Activated CD4-positive, CD25-positive, alpha-beta regulatory T cell treated with anti-CD3 and anti-CD28 coated beads, Interleukin-2, amount 50 U/mL, for 16 hours (primary cell): Measurements from ENCODE around the gene GPA33.
A peak's percentile ranks its signal among the peaks of the same experiment; 100 is the strongest.
"Not testable (repeated sequence)": the region's sequence is repeated elsewhere in the genome, so short reads cannot be mapped to it uniquely, and the experiment has no call there.

Source experiments
- DNase-seq: peaks from one replicate; pipeline ENCODE4 v3.0.0-alpha.2; 2020; ENCODE audit warnings: low read depth, low spot score

The GPA33 gene

DNA sequence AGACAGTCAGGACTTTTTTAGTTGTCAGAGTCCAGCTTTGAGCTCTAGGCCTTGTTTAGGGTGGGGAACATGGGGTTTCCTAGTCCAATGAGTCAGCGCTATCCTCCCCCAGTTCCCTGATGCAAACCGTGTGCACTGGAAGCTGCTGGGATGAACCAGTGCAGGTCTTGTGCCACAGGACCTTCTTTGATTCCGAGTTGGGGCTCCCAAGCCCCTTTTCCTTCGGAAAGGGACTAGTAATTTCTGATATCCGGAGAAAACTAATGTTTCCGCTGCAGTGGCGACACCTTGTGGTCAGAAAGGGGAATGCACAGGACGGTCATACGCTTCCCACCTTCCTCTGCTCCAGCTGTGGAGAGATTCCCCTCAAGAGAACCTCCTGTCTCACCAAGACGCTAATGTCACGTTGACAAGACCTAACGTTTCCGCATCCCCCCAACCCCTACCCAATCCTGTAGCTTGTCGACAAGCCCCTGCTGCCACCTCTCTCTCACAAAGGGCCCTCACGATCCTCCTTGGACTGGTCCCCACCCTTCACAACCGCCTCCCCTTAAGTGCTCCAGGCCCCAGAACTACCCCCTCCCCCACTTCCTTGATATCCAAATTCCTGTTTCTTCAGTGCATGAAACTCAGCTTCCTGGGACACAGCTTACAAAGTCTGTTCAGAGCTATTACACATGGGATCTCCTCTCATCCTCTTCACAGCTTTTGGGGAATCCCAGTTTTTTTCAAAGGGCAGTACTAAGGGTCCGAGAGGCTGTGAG, 30.9 kb downstream of the GPA33 start:
- peak; percentile 54 for DNase-seq

DNA sequence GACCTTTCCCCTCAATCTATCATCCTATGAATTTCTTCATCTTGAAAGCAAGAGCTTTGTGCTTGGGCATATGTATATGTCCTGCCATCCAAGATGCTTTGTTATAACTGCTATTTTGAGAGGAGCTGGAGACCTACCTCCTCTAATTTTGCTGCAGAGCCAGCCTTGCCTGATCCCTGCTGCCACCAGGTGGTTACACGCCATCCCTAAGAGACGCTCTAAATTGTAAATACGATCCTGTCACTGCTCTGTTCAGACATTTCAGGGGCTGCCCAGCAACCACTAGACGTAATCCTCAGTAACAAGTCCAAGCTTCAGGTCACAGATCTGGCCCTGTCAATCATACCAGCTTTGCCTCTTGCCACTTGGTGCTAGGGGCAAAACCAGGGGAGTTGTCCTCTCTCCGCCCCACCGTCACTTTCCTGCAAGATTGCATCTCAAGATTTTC, 32.9 kb downstream of the GPA33 start:
- no peak for DNase-seq

DNA sequence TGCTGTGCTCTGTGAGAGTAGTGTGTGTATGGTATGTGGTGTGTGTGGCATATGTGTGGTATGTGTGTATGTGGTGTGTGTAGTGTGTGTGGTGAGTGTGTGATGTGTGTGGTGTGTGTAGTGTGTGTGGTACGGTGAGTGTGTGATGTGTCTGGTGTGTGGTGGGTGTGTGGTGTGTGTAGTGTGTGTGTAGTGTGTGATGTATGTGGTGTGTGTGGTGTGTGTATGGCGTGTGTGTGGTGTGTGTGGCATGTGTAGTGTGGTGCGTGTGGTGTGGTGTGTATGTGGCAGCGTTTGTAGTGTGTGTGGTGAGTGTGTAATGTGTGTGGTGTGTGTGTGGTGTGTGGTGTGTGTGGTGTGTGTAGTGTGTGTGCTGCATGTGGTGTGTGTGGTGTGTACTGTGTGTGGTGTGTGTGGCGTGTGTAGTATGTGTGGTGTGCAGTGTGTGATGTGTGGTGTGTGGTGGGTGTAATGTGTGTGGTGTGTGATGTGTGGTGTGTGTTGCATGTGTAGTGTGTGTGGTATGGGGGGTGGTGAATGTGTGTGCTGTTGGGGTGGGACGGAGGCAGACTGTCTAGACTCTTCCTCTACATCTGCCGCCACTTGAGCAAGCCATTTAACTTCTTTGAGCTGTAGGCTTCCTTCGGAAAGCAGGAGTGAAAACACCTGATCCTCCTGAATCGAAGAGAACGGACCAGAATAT, 33.5 kb downstream of the GPA33 start:
- DNase-seq: no peak

DNA sequence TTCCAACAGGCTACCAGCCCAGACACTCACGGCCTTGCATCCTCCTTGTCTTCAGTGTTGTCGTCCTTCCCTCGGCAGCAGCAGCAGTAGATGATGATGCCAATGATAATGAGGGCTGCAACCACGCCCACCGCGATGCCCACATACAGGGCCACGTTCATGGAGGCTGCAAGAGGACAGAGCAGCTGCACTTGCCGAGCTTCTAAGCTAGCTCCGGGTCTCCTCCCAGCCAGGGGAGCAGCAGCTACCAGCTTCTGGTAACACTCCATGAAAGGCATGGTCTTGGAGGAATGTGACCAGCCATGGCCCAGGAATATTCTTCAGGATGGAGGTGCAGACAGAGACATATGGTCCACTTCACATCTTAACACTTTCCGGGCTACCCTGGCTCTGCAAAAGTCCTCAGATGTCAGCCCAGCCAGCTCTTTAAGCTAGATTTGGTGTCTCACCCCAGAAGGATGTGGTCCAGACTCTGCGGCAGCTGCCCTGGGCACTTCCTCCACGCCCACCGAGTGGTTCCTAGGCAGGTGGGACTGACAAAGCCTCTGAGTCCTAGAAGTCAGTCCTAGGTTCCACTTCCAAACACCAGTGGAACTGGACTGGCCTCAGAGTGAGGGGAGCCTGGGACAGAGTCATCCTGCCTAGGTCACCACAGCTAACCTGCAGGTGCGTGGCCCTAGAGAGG, 35.1 kb downstream of the GPA33 start:
- DNase-seq: no peak

DNA sequence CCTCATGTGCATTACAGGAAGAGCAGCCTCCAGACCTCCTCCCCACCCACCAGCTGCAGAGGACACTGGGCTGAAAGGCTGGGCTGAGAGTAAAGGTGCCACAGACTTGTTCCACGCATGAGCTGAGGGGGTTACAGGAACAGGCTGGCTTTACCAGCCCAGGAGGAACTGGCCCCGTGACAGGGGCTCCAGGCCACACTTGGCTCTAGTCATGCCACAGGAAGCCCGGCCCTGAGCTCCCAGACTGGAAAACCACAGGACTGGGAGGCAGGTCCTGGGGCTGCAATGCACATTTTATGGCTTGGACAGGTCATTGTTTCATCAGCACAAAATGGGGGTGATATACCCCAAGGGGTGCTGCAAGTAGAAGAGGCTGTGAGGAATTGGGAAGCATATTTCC, 35.6 kb downstream of the GPA33 start:
- DNase-seq: no peak

DNA sequence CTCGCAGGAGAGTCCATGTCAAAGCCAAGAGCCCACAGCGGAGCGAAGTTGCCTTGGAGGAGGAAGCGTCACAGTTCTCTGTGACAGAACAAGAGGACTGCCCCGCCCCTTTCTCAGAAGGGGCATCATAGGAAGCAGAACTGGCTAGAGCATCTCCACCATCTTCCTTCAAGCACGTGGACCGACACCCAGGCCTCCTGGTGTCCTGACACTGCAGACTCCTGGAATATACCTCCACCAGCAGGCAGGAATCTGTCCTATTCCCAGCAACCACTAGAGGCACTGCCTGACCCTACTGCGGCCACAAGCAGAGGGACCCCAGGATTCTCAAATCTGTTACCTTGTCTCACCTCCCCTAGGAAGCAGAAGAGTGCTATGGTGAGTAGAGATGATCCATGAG, 37.8 kb downstream of the GPA33 start:
- no peak for DNase-seq

DNA sequence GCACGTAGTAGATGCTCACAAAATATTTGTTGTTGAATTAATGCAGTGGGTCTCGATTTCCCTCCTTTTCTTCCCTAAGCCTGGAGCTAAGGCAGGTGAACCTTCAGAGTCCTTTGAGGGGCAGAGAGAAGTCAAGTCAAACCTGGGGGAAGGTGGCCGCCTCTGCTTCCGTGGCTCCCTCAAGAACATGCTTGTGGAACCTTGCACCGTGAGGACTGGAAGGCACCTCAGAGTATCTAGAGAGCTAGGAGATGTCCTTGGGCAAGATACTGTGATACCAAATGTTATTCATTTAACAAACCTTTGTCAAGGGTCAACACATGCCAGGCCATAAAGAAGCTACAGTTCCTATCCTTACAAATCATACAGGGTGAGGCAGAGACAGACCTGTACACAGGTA, 38.3 kb downstream of the GPA33 start:
- DNase-seq: no peak

DNA sequence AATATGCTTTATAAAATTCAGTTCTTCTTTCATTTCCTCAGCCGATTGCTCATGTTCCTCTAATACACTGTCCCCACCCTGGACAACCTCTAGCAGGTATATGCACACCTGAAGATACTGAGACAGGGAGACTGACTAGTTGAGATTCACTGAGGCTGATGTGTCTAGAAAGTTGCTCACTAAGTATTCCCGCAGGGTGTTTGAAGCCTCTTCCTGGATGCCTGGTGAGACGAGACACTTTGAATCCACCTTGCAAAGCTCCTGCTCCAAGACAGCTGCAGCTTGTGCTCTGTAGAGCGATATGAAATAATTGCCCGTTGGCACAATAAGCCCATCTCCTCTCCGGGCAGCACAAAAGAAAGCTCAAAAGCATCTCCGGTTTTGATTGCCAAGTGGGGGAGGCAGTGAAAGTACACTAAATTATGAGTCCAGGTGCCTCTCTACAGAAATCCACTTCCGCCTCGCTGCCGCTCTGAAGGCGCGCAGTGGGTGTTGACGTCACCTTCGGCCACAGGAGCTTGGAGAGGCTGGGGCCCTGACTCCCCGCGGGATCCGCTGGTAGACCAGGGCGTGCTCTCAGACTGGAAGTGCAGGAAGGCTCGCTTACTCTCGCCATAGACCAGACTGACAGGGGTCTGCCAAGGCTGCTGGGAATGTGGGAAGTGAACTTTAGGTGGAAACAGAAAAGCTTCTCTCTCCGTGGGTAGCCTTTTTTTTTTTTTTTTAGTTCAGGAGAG, 46.3 kb downstream of the GPA33 start:
- DNase-seq: peak; percentile 26

DNA sequence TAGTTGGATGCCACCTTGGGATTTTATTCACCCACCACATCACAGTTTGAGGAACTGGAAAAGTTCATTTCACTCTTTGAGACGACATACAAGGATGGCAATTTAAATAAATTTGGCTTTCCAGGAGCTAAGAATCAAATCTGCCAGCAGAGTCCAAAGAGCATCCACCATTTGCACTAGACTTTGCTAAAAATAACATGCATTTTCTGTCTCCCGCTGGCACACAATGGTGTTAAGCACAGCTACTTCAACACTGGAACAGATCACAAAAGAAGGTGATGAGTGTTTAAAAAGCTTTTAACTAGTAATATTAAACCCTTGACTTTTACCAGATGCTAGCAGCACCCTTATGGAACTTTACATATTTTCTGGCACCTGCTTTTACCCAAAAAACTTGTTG, 56.5 kb downstream of the GPA33 start:
- DNase-seq: no peak

DNA sequence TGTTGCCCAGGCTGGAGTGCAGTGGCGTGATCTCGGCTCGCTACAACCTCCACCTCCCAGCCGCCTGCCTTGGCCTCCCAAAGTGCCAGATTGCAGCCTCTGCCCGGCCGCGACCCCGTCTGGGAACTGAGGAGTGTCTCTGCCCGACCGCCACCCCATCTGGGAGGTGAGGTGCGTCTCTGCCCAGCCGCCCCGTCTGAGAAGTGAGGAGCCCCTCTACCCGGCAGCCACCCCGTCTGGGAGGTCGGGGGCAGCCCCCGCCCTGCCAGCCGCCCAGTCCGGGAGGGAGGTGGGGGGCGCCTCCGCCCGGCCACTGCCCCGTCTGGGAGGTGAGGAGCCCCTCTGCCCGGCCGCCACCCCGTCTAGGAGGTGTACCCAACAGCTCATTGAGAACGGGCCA, 60.6 kb downstream of the GPA33 start:
- not testable (repeated sequence) for DNase-seq

DNA sequence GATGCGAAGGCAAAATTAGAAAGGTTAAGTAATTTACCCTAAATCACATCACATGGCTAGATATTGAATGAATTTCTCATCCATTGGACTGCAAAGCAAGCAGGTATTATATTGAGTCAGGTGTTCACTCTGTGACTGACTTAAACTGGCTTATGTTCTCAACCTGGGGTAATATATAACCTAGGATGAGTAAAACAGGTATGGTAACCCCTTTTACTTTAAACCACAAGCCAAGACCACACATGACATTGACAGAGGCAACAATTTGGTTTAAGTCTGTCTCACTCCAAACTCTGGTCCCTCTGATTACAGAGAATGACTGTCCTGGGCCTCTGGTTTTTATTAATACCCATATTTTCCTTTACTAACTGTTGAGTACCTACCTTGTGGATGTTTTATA, 67.8 kb downstream of the GPA33 start:
- no peak for DNase-seq

DNA sequence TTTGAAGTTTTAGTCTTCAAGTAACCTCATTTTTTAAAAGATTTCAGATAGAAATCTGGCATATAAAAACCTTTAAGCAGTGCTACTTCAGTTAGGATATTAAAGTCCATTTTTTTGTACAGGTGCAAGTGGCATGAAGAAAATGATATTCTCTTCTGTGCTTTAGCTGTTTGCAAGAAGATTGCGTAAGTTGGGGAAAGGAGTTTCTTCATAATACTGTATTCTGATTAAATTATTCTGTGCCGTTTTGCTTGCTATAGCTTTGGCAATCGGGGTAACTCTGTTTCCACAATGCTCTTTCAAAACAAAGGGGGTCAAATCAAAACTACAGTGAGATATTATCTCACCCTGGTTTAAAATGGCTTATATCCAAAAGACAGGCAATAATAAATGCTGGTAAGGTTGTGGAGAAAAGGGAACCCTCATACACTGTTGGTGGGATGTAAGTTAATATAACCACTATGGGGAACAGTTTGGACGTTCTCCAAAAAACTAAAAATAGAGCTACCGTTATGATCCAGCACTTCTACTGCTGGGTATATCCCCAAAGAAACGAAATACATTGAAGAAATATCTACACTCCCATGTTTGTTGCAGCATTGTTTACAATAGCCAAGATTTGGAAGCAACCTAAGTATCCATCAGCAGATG, 74.0 kb downstream of the GPA33 start:
- no peak for DNase-seq

DNA sequence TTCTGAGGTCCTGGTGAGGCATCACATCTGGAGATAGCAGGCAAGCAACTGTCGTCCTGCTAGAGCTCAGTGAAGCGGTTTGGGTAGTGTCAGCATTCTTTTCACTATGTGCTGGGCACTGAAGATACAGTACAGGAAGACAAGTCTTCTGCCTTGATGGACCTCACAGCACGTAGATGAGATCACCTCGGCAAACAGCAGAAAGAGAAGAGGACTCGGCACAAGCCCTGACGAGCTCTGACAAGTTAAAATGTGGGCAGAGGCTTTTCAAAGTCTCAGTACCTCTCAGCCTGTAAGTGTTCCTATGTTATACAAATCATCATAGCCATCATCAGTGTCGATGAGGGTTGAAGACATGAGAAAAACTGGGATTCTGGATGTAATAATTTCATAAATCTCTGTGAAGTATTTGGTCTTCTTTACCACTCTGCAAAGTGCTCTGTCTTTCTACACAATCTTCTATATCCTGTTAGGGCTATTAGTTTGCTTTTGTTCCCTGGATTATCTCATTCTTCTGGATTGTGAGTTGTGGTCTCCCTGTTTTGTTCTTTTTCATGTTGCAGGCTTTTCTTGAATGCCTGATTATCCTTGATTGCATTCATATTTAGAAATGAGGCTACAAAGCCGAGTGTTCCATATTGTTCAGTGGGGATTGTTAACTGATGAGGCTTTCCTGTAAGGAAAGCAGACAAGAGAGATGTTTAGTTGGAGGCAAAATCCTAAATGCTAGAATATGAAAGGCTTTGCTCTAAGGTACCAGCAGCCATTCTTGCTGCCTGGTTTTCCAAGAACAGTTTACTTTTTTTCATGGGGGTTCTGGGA, 76.9 kb downstream of the GPA33 start:
- no peak for DNase-seq

DNA sequence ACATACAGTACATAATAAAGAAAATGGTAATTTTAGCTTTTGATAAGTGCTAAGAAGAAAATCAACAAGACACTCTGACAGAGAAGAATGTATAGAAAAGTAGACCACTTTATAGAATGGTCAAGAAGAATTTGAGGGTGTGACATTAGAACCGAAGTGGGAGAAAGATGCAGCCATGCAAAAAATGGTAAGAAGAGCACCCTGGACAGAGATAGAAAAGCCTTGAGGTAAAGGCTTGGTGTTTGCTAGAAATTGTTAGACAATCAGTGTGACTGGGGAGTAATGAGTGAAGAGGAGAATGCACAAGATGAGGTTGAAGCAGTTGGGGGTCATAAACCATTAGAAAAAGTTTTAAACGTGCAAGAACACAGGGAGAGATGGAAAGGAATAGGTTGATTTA, 77.6 kb downstream of the GPA33 start:
- DNase-seq: no peak

DNA sequence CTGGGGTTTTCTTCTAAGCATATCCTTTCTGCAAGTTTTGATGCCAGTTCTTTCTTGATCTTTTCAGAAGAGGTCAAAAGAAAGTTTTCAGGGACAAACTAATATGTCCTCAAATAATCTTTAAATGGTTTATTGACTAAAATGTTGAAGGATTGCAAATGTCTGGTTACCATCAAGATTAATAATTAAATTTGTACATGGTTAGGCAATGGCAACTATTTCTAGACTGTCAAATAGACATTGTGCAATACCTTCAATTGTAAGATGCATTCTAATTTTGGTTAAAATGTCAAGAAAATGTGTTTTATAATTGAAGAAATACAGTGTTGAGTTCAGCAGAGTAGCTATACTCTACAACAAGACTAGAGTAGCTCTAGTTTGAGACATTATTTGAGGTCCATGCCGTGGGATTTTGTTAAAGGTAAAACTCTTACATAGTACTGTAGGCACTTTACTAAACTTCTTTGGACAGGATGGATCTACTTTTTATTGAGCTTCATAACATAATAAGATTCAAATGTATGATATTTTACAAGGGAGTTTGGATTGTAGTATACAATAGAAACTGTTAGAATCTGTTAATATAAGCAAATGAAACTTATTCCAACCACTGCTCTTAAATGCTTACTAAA, 78.5 kb downstream of the GPA33 start:
- DNase-seq: no peak

DNA sequence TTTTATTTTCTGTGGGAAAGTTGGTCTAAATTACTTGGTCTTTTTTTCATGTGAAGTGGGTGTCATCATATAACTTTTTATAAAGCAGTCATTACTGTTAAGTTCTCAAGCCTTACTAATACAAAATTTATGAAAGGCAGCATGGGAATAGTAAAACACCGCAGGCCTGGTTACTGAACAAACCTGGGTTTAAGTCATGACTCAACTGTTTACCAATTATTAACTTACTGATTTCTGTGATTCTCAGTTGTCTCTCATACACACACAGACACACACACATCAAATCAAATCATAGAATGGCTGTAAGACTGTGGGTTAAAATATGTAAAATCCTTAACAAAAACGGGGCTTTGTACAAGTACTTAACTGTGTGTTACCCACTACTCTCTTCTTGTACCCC, 86.5 kb downstream of the GPA33 start:
- no peak for DNase-seq
